Measurements from ENCODE around the gene NUDT4. TPM values are rescaled to one million over a fixed set of nuclear protein-coding genes. Genes with fewer than 3 reads are reported as not detected.

The NUDT4 gene
- total RNA-seq, 1 experiment from 2014 or later = 93.8 TPM

GRCh38 chr12:93426412-93426805, 48.7 kb downstream of the NUDT4 start:
- Histone ChIP-seq H3K9me3 (ENCODE audit: low read depth, low read length, poor library complexity, severe bottlenecking) (no peaks in the 10 kb centered on the region), H3K27me3 (replicated peaks; ENCODE audit: insufficient read depth, low read depth, low read length, poor library complexity) (no peaks in the 10 kb centered on the region), H3K4me3 (ENCODE audit: low read depth, low read length, poor library complexity, severe bottlenecking) (no peak overlapping the region), H3K4me1 (ENCODE audit: insufficient read depth, low read length, poor library complexity, severe bottlenecking) (peaks cover 59% of the 10 kb centered on the region), H3K36me3 (ENCODE audit: insufficient read depth, low read length, poor library complexity, severe bottlenecking) (no peaks in the 10 kb centered on the region), H3K27ac (ENCODE audit: low read depth, low read length, poor library complexity, severe bottlenecking) (peak overlapping the region; percentile 33)
- BruUV-seq (replicated peaks) = no TSS peak
- POLR2A ChIA-PET (ENCODE audit: low non-redundant PET) = interaction anchor here (0.7 kb wide), 1 partner anchor 15 kb away, joined by 3 read pairs; the partner anchor contains the start of gene UBE2N
- CTCF ChIA-PET = interaction anchor here (0.7 kb wide), 1 partner anchor 8 kb away, joined by 5 read pairs; no protein-coding TSS in a partner anchor
- TF ChIP-seq EZH2 (IDR thresholded peaks at IDR 0.05; ENCODE audit: borderline replicate concordance, low read depth, low read length, poor library complexity, severe bottlenecking) = no peak
- intact Hi-C loops (cut with micrococcal nuclease; ENCODE audit: unreplicated experiment) = loop anchor here (10.0 kb wide), 1 partner anchor 678 kb away; no protein-coding TSS in a partner anchor
- no peak for DNase-seq (ENCODE audit: low spot score)

GRCh38 chr12:93427779-93428564, 50.2 kb downstream of the NUDT4 start:
- no peak for DNase-seq (ENCODE audit: low spot score)
- ChIA-PET POLR2A (ENCODE audit: low non-redundant PET) (interaction anchor here (0.6 kb wide), 1 partner anchor 23 kb away, joined by 3 read pairs; no protein-coding TSS in a partner anchor), CTCF (no interaction called here)
- H3K36me3 ChIP-seq (ENCODE audit: insufficient read depth, low read length, poor library complexity, severe bottlenecking) = no peaks in the 10 kb centered on the region
- H3K27ac ChIP-seq (ENCODE audit: low read depth, low read length, poor library complexity, severe bottlenecking) = no peak overlapping the region
- no peak for TF ChIP-seq EZH2 (IDR thresholded peaks at IDR 0.05; ENCODE audit: borderline replicate concordance, low read depth, low read length, poor library complexity, severe bottlenecking)
- TF ChIP-seq CTCF (conservative IDR thresholded peaks at IDR 0.05; ENCODE audit: low read depth, low read length) = no peak
- peaks cover 44% of the 10 kb centered on the region for H3K4me1 ChIP-seq (ENCODE audit: insufficient read depth, low read length, poor library complexity, severe bottlenecking)
- intact Hi-C loops (cut with micrococcal nuclease; ENCODE audit: unreplicated experiment) = loop anchor here (10.0 kb wide), 1 partner anchor 677 kb away; no protein-coding TSS in a partner anchor
- H3K9me3 ChIP-seq (ENCODE audit: low read depth, low read length, poor library complexity, severe bottlenecking) = no peaks in the 10 kb centered on the region
- no peaks in the 10 kb centered on the region for H3K27me3 ChIP-seq (replicated peaks; ENCODE audit: insufficient read depth, low read depth, low read length, poor library complexity)
- H3K4me3 ChIP-seq (ENCODE audit: low read depth, low read length, poor library complexity, severe bottlenecking) = no peak overlapping the region
- no TSS peak for BruUV-seq (replicated peaks)

- H3K4me3 ChIP-seq (ENCODE audit: low read depth, low read length, poor library complexity, severe bottlenecking) = no peak overlapping the region
- no peak for DNase-seq (ENCODE audit: low spot score)
- BruUV-seq (replicated peaks) = no TSS peak
- peaks cover 31% of the 10 kb centered on the region for H3K4me1 ChIP-seq (ENCODE audit: insufficient read depth, low read length, poor library complexity, severe bottlenecking)
- H3K27ac ChIP-seq (ENCODE audit: low read depth, low read length, poor library complexity, severe bottlenecking) = no peak overlapping the region
- H3K9me3 ChIP-seq (ENCODE audit: low read depth, low read length, poor library complexity, severe bottlenecking) = no peaks in the 10 kb centered on the region
- H3K36me3 ChIP-seq (ENCODE audit: insufficient read depth, low read length, poor library complexity, severe bottlenecking) = no peaks in the 10 kb centered on the region
- intact Hi-C loops (cut with micrococcal nuclease; ENCODE audit: unreplicated experiment) = loop anchor here (10.0 kb wide), 1 partner anchor 675 kb away; no protein-coding TSS in a partner anchor
- H3K27me3 ChIP-seq (replicated peaks; ENCODE audit: insufficient read depth, low read depth, low read length, poor library complexity) = no peaks in the 10 kb centered on the region
- TF ChIP-seq EZH2 (IDR thresholded peaks at IDR 0.05; ENCODE audit: borderline replicate concordance, low read depth, low read length, poor library complexity, severe bottlenecking) = no peak
- TF ChIP-seq CTCF (conservative IDR thresholded peaks at IDR 0.05; ENCODE audit: low read depth, low read length) = no peak
- POLR2A ChIA-PET (ENCODE audit: low non-redundant PET) = no interaction called here
- CTCF ChIA-PET = no interaction called here
These were observed 51.7 kb downstream of the NUDT4 start for GRCh38 chr12:93429448-93429847.
